Keratinocyte (primary cell): ENCODE results near the gene HOMER2. TPM values are rescaled to one million over a fixed set of nuclear protein-coding genes. Genes with fewer than 3 reads are reported as not detected.

Source experiments
- DNase-seq: peaks from one replicate; pipeline ENCODE4 v3.0.0-alpha.2; 2011; ENCODE audit warnings: low read depth, missing footprints, low spot score
- FAIRE-seq: peaks from 2 replicates; lab custom pipeline; 2011; peaks lifted over from hg19 to GRCh38; lab: Jason Lieb, UNC
- H2AFZ ChIP-seq: 2 replicates; pipeline ENCODE4 v1.6.0; 2012; ENCODE audit warnings: low read length, control low read depth, inconsistent platforms; ENCODE audit not compliant: control insufficient read depth
- H3K27ac ChIP-seq: 2 replicates; pipeline ENCODE4 v1.5.1; 2011; ENCODE audit warnings: low read length; ENCODE audit not compliant: control insufficient read depth, insufficient read depth
- H3K27me3 ChIP-seq: 3 replicates; pipeline ENCODE4 v1.6.0; 2011; ENCODE audit warnings: low read length; ENCODE audit not compliant: control insufficient read depth, insufficient read depth; ENCODE audit errors: extremely low read depth
- H3K36me3 ChIP-seq, 2 experiments: 2 replicates in 1 of 2; 3 replicates in 1 of 2; pipeline ENCODE4 v1.5.1; 2011; ENCODE audit warnings: low read length in 2 of 2, mild to moderate bottlenecking in 1 of 2; ENCODE audit not compliant: control insufficient read depth in 2 of 2, insufficient read depth in 2 of 2; ENCODE audit errors: extremely low read depth in 1 of 2
- H3K4me1 ChIP-seq: 3 replicates; pipeline ENCODE4 v1.5.1; 2011; ENCODE audit warnings: low read length; ENCODE audit not compliant: control insufficient read depth, insufficient read depth; ENCODE audit errors: extremely low read depth
- H3K4me2 ChIP-seq: 3 replicates; pipeline ENCODE4 v1.6.0; 2011; ENCODE audit warnings: low read depth, low read length; ENCODE audit not compliant: control insufficient read depth, insufficient read depth; ENCODE audit errors: extremely low read depth
- H3K4me3 ChIP-seq, 3 experiments: fragments of 200-600 bp in 1 of 3; sonication (generic) in 1 of 3; 2 replicates in 2 of 3; 3 replicates in 1 of 3; pipeline ENCODE4 v1.5.1; 2011 to 2016; ENCODE audit warnings: low read length in 3 of 3, mild to moderate bottlenecking in 3 of 3, control low read depth in 2 of 3, inconsistent platforms in 1 of 3, low read depth in 1 of 3, mixed read lengths in 1 of 3, mixed run types in 1 of 3, moderate library complexity in 1 of 3; ENCODE audit not compliant: control insufficient read depth in 2 of 3, insufficient read depth in 2 of 3; ENCODE audit errors: extremely low read depth in 1 of 3
- H3K79me2 ChIP-seq: 2 replicates; pipeline ENCODE4 v1.6.0; 2012; ENCODE audit warnings: low read length; ENCODE audit not compliant: control insufficient read depth, insufficient read depth
- H3K9ac ChIP-seq: 3 replicates; pipeline ENCODE4 v1.6.0; 2011; ENCODE audit warnings: low read length; ENCODE audit not compliant: control insufficient read depth, insufficient read depth; ENCODE audit errors: extremely low read depth
- H3K9me1 ChIP-seq: 3 replicates; pipeline ENCODE4 v1.6.0; 2011; ENCODE audit warnings: low read length; ENCODE audit not compliant: control insufficient read depth, insufficient read depth; ENCODE audit errors: extremely low read depth
- H3K9me3 ChIP-seq: 2 replicates; pipeline ENCODE4 v1.5.1; 2012; ENCODE audit warnings: low read depth, low read length; ENCODE audit not compliant: control insufficient read depth
- H4K20me1 ChIP-seq: 3 replicates; pipeline ENCODE4 v1.6.0; 2011; ENCODE audit warnings: low read length; ENCODE audit not compliant: control insufficient read depth, insufficient read depth; ENCODE audit errors: extremely low read depth
- EZH2 ChIP-seq: IDR thresholded peaks from one replicate; pipeline ENCODE4 v1.6.1; 2012; ENCODE audit warnings: inconsistent platforms, mild to moderate bottlenecking, low read length, moderate library complexity
- dilution Hi-C: fragments of 300-500 bp; cut with MboI; formaldehyde crosslinking; loops from one replicate; pipeline ENCODE4 v1.7.0; 2020; ENCODE audit warnings: low sequenced_read_pairs; ENCODE audit not compliant: extremely low pct_ligation_motif_present
- polyA plus RNA-seq, 5 experiments: library from polyadenylated mRNA; depleted of rRNA in 3 of 5; stranded (reverse) in 3 of 5; stranded (forward) in 1 of 5; unstranded in 1 of 5; fragments of >200 nt; gene quantifications; 1 replicate in 1 of 5; 2 replicates in 3 of 5; 3 replicates in 1 of 5; pipeline versions ENCODE4 v1.2.1 to v1.2.3, GENCODE V29; 2011 to 2012; ENCODE audit warnings: missing spikeins in 2 of 5, low read depth in 1 of 5, low replicate concordance in 1 of 5
- TF ChIP-seq, protein P1 (sequence below), 3 experiments: IDR thresholded peaks in 1 of 3; conservative IDR thresholded peaks in 1 of 3; optimal IDR thresholded peaks in 1 of 3; 2 replicates in 2 of 3; 3 replicates in 1 of 3; pipeline versions ENCODE3 to v1.5.1; 2011; ENCODE audit warnings: low read length in 3 of 3, mild to moderate bottlenecking in 3 of 3, moderate library complexity in 2 of 3, control low read depth in 1 of 3, inconsistent platforms in 1 of 3; ENCODE audit not compliant: insufficient read depth in 2 of 3; ENCODE audit errors: extremely low read depth in 1 of 3

The HOMER2 gene
- polyA plus RNA-seq, 1 donor (not counting 4 experiments of a cell fraction or from before 2014, with no cell fraction given), result 12.4 TPM

DNA sequence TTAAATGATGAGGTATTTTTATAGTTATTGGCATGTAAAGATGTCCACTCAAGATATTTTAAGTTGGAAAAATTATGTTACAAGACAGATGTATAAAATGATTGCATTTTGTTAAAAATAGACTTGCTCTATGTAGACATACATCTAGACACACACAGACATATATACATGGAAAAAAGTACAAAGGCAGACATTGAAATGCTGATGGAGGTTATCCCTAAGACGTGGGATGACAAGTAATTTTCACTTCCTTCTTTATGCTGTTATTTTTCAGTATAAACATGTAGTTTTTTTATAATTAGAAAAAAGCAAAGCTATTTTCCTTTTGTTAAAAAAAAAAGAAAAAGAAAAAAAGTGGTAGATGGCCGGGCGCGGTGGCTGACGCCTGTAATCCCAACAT is 7.2 kb downstream of the HOMER2 start:
- H3K27me3 ChIP-seq, result peaks cover 6% of the 10 kb centered on the region
- H2AFZ ChIP-seq, result no peak overlapping the region
- H3K4me2 ChIP-seq, result no peak overlapping the region
- H3K9me1 ChIP-seq, result peaks cover 2% of the 10 kb centered on the region
- no peak overlapping the region for H3K4me3 ChIP-seq
- no peaks in the 10 kb centered on the region for H3K9me3 ChIP-seq
- H3K9ac ChIP-seq, result no peak overlapping the region
- no peak overlapping the region for H3K27ac ChIP-seq
- dilution Hi-C loops, result no loop called here
- DNase-seq (no peak), FAIRE-seq (no peak)
- H3K36me3 ChIP-seq, result no peaks in the 10 kb centered on the region
- H3K4me1 ChIP-seq, result peaks cover 15% of the 10 kb centered on the region
- no peaks in the 10 kb centered on the region for H4K20me1 ChIP-seq
- no peaks in the 10 kb centered on the region for H3K79me2 ChIP-seq
- no peak for TF ChIP-seq EZH2
- TF ChIP-seq, protein P1, sequence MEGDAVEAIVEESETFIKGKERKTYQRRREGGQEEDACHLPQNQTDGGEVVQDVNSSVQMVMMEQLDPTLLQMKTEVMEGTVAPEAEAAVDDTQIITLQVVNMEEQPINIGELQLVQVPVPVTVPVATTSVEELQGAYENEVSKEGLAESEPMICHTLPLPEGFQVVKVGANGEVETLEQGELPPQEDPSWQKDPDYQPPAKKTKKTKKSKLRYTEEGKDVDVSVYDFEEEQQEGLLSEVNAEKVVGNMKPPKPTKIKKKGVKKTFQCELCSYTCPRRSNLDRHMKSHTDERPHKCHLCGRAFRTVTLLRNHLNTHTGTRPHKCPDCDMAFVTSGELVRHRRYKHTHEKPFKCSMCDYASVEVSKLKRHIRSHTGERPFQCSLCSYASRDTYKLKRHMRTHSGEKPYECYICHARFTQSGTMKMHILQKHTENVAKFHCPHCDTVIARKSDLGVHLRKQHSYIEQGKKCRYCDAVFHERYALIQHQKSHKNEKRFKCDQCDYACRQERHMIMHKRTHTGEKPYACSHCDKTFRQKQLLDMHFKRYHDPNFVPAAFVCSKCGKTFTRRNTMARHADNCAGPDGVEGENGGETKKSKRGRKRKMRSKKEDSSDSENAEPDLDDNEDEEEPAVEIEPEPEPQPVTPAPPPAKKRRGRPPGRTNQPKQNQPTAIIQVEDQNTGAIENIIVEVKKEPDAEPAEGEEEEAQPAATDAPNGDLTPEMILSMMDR (optimal IDR thresholded peaks at IDR 0.05 in 1 of 3, IDR thresholded peaks at IDR 0.05 in 1 of 3, conservative IDR thresholded peaks at IDR 0.05 in 1 of 3; ENCODE audit: extremely low read depth in 1 of 3, insufficient read depth in 2 of 3, low read length in 3 of 3), result no peak

DNA sequence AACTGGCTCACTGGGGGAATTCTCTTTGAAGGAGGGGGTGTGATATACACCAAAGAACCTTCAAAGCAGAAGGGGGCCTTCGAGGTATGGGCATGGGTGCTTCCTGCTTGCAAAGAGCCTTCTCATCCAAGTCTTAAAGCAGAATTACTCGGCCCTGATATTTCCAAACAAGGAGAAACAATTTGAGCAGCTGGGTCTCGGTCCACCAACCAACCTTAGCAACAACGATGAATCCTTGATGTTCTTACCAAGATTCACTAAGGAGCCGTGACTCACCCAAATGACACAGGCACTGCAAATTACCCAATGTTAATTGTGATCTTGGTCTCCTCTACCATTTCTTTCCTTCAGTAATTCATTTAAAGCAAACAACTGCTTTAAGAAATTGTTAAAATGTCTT is 7.7 kb downstream of the HOMER2 start:
- no peaks in the 10 kb centered on the region for H4K20me1 ChIP-seq
- DNase-seq (no peak), FAIRE-seq (no peak)
- H2AFZ ChIP-seq, result no peak overlapping the region
- no peak for TF ChIP-seq EZH2
- TF ChIP-seq, protein P1 (optimal IDR thresholded peaks at IDR 0.05 in 1 of 3, IDR thresholded peaks at IDR 0.05 in 1 of 3, conservative IDR thresholded peaks at IDR 0.05 in 1 of 3; ENCODE audit: extremely low read depth in 1 of 3, insufficient read depth in 2 of 3, low read length in 3 of 3), result no peak
- H3K9me1 ChIP-seq, result peaks cover 2% of the 10 kb centered on the region
- H3K27ac ChIP-seq, result no peak overlapping the region
- no peak overlapping the region for H3K4me3 ChIP-seq
- peaks cover 15% of the 10 kb centered on the region for H3K4me1 ChIP-seq
- H3K27me3 ChIP-seq, result peaks cover 1% of the 10 kb centered on the region
- no peaks in the 10 kb centered on the region for H3K36me3 ChIP-seq
- H3K9me3 ChIP-seq, result no peaks in the 10 kb centered on the region
- H3K9ac ChIP-seq, result no peak overlapping the region
- H3K79me2 ChIP-seq, result no peaks in the 10 kb centered on the region
- H3K4me2 ChIP-seq, result no peak overlapping the region
- dilution Hi-C loops, result no loop called here
